MCF 10A (cell line): ENCODE data around the gene MT1E. TPM values are rescaled to one million over a fixed set of nuclear protein-coding genes. Genes with fewer than 3 reads are reported as not detected.

Experiments
- BruUV-seq: library from RNA; stranded (reverse); fragments of 400-500 nt; replicated peaks from 2 replicates; lab custom pipeline; 2021; lab: Mats Ljungman, UMichigan
- CTCF ChIA-PET: fragments of 300-600 bp; sonication (Branson Sonifier 250); formaldehyde crosslinking; extraction: SDS; loops from one replicate; lab custom pipeline; 2021; ENCODE audit warnings: antibody characterized with exemption, inconsistent platforms; lab: Yijun Ruan, JAX
- POLR2A ChIA-PET: fragments of 300-600, 350-650 bp; sonication (Branson Sonifier 250); formaldehyde crosslinking; extraction: SDS; loops from one replicate; lab custom pipeline; 2020; ENCODE audit warnings: antibody characterized with exemption, inconsistent platforms; lab: Yijun Ruan, JAX
- DNase-seq: peaks from one replicate; pipeline ENCODE4 v3.0.0-alpha.2; 2018; ENCODE audit not compliant: unreplicated experiment
- H3K27ac Mint-ChIP-seq: one replicate; pipeline ENCODE4 v1.8.0; 2022; ENCODE audit warnings: mild to moderate bottlenecking, low read depth, mixed read lengths; ENCODE audit not compliant: unreplicated experiment
- H3K27me3 Mint-ChIP-seq: one replicate; pipeline ENCODE4 v1.8.0; 2022; ENCODE audit warnings: mixed read lengths; ENCODE audit not compliant: insufficient read depth, unreplicated experiment
- H3K36me3 Mint-ChIP-seq: one replicate; pipeline ENCODE4 v1.8.0; 2022; ENCODE audit warnings: mild to moderate bottlenecking, moderate library complexity, mixed read lengths; ENCODE audit not compliant: insufficient read depth, unreplicated experiment
- H3K4me1 Mint-ChIP-seq: one replicate; pipeline ENCODE4 v1.8.0; 2022; ENCODE audit warnings: mixed read lengths; ENCODE audit not compliant: insufficient read depth, unreplicated experiment
- H3K4me3 Mint-ChIP-seq: one replicate; pipeline ENCODE4 v1.8.0; 2022; ENCODE audit warnings: mild to moderate bottlenecking, moderate library complexity, mixed read lengths; ENCODE audit not compliant: unreplicated experiment
- H3K9me3 Mint-ChIP-seq: one replicate; pipeline ENCODE4 v1.8.0; 2022; ENCODE audit warnings: mixed read lengths; ENCODE audit not compliant: unreplicated experiment
- CTCF ChIP-seq: fragments of 200-600 bp; IDR thresholded peaks from one replicate; pipeline ENCODE4 v1.8.0; 2022; ENCODE audit warnings: antibody characterized with exemption, mild to moderate bottlenecking; ENCODE audit not compliant: unreplicated experiment
- intact Hi-C: fragments of 100-400 bp; cut with micrococcal nuclease; formaldehyde crosslinking; loops from 2 replicates; pipeline ENCODE4 v1.14.1; 2022
- total RNA-seq: library from RNA; stranded (reverse); gene quantifications from 2 replicates; pipeline ENCODE4 v1.2.3, GENCODE V29; 2022

The MT1E gene
- total RNA-seq, 1 experiment from 2014 or later, result 934 TPM

DNA sequence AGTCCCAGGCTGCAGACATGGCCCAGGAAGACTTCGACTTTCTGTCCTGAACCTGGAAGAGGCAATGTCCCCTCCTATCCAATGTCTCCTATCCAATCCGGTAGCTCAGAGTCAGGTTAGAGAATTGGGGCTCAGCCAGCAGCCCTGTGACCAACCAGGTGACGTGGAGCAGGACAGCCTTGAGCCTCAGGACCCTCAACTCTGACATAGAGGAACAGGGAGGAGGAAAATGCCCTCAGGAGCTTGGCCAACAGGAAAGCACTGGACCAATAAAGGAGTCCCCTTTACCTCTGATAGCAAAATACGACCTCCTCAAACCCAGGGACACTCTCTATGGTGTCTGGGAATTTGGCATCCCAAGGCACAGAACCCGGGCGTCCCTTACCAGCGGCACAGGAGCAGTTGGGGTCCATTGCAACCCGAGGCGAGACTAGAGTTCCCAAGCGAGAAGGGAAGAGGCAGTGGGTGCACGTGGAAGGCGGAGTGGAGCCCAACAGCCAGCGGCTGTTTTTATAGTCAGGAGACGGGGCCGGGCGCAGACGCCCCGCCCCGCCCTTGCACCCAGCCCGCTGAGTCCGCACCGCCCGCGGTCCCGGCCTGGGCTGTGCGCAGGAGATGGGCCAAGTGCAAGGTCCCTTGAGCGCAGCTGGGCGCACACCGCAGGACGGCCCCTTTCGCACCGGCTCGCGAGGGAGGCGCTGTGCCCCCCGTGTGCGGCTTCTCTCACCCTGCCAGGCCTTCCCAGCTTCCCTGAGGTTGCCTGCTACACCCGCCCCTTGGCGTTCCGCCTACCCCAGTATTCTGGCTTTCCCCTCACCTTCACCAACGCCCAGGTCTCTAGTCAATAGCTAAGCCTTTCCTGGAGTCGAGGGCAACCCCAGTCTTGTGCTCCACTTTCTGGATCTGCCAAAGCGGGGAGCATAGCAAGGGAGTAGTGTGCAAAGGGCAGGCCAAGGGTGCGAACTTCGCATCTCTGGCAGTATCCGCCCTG, 42.3 kb downstream of the MT1E start, which contains the start of gene MT1G:
TSS of gene MT1G (minus strand) at position 485 of the 991 bp plus-strand sequence. CDS start at position 413, 72 bp downstream.
- Mint-ChIP-seq H3K27ac (no peak within 1 kb of the TSS), H3K4me3 (no peak within 1 kb of the TSS), H3K36me3 (no peaks in the 10 kb centered on the region), H3K9me3 (no peaks in the 10 kb centered on the region), H3K27me3 (peaks cover 9% of the 10 kb centered on the region), H3K4me1 (no peaks in the 10 kb centered on the region)
- TF ChIP-seq CTCF, result no peak
- no TSS peak for BruUV-seq
- intact Hi-C loops, result no loop called here
- no peak for DNase-seq
- CTCF ChIA-PET, result interaction anchor here (0.8 to 1.0 kb wide), 2 partner anchors 38 to 67 kb away, joined by 3 read pairs; no protein-coding TSS in a partner anchor
- POLR2A ChIA-PET, result interaction anchor here (1.1 kb wide), 1 partner anchor 34 kb away, joined by 4 read pairs; no protein-coding TSS in a partner anchor

GRCh38 chr16:56669005-56669839, 43.6 kb downstream of the MT1E start, which contains the start of gene MT1H:
MT1H (plus strand) TSS chr16:56669814; CDS start chr16:56669885, 71 bp downstream.
- H3K27ac Mint-ChIP-seq, result no peak within 1 kb of the TSS
- TF ChIP-seq CTCF, result no peak
- H3K4me1 Mint-ChIP-seq, result no peaks in the 10 kb centered on the region
- no TSS peak for BruUV-seq
- no peak within 1 kb of the TSS for H3K4me3 Mint-ChIP-seq
- ChIA-PET CTCF (interaction anchor here (0.6 to 1.7 kb wide), 4 partner anchors 33 to 136 kb away, joined by 3 to 5 read pairs (median 3); no protein-coding TSS in a partner anchor), POLR2A (no interaction called here)
- no peaks in the 10 kb centered on the region for H3K36me3 Mint-ChIP-seq
- intact Hi-C loops, result no loop called here
- H3K27me3 Mint-ChIP-seq, result peaks cover 9% of the 10 kb centered on the region
- H3K9me3 Mint-ChIP-seq, result no peaks in the 10 kb centered on the region
- no peak for DNase-seq

DNA sequence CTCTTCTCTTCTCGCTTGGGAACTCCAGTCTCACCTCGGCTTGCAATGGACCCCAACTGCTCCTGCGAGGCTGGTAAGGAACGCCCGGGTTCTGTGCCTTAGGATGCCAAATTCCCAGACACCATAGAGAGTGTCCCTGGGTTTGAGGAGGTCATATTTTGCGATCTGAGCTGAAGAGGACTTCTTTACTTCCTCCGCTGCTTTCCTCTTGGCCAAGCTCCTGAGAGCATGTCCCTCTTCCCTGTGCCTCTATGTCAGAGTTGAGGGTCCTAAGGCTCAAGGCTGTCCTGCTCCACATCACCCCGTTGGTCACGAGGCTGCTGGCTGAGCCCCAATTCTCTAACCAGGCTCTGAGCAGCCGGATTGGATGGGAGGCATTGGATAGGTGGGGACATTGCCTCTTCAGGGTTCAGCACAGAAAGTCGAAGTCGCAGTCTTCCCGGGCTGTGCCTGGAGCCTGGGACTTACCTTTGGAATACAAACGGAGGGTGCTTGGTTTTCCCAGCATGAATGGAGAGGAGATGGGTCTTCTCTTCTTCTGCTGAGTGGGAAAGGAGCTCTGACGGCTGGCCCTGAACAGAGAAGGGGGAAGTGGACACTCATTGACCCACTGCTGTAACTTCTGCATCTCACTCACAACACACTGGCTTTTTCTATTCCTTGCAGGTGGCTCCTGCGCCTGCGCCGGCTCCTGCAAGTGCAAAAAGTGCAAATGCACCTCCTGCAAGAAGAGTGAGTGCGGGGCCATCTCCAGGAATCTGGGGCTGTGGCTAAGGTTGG, 44.4 kb downstream of the MT1E start:
- Mint-ChIP-seq H3K4me1 (no peaks in the 10 kb centered on the region), H3K27ac (no peak overlapping the region), H3K9me3 (no peaks in the 10 kb centered on the region), H3K4me3 (no peak overlapping the region), H3K27me3 (peaks cover 9% of the 10 kb centered on the region), H3K36me3 (no peaks in the 10 kb centered on the region)
- TF ChIP-seq CTCF, result no peak
- POLR2A ChIA-PET, result interaction anchor here (0.6 to 1.5 kb wide), 3 partner anchors 13 to 60 kb away, joined by 3 read pairs; no protein-coding TSS in a partner anchor
- intact Hi-C loops, result no loop called here
- no peak for DNase-seq
- CTCF ChIA-PET, result interaction anchor here (0.6 to 1.7 kb wide), 2 partner anchors 32 to 135 kb away, joined by 3 to 5 read pairs; no protein-coding TSS in a partner anchor
- no TSS peak for BruUV-seq
